Measurements from ENCODE around the gene CMSS1. TPM values are rescaled to one million over a fixed set of nuclear protein-coding genes. Genes with fewer than 3 reads are reported as not detected.

Gene CMSS1
- total and polyA plus RNA-seq, 12 donors: 16.2 to 75.6 (median 33.0) TPM

GRCh38 chr3:100041328-100041749 is 223.7 kb downstream of the CMSS1 start:
- peak overlapping the region; percentile 81 to 95 (median 87) for H3K27ac ChIP-seq
- no peaks in the 10 kb centered on the region for H3K36me3 ChIP-seq (replicated peaks in 1 of 2)
- TF ChIP-seq POLR2A (IDR thresholded peaks at IDR 0.05): peak; percentile 20 to 79
- no peak for TF ChIP-seq CTCF (IDR thresholded peaks at IDR 0.05)
- no peak for DNase-seq
- WGBS, 4 donors: 29 to 49% (median 37%) methylated on average over 1 of the region's 1 CpG
- H3K4me3 ChIP-seq: peak overlapping the region in 1 of 4 donors; percentile 20
- peaks cover 29 to 50% of the 10 kb centered on the region in 2 donors for H3K4me1 ChIP-seq (replicated peaks in 1 of 2)
- no peaks in the 10 kb centered on the region for H3K27me3 ChIP-seq
- H3K9me3 ChIP-seq (replicated peaks in 1 of 3): no peaks in the 10 kb centered on the region
- intact Hi-C loops (cut with DNase I): no loop called here

- 19 to 37% (median 28%) methylated on average over 6 of the region's 6 CpGs for WGBS, 4 donors
- TF ChIP-seq POLR2A (IDR thresholded peaks at IDR 0.05) (peak in 1 of 2 donors; percentile 63), CTCF (IDR thresholded peaks at IDR 0.05) (no peak)
- peak overlapping the region; percentile 81 to 95 (median 87) for H3K27ac ChIP-seq
- intact Hi-C loops (cut with DNase I): no loop called here
- H3K36me3 ChIP-seq (replicated peaks in 1 of 2): no peaks in the 10 kb centered on the region
- H3K27me3 ChIP-seq: no peaks in the 10 kb centered on the region
- H3K9me3 ChIP-seq (replicated peaks in 1 of 3): no peaks in the 10 kb centered on the region
- peak in 6 of 7 donors; percentile 29 to 75 (median 66) for DNase-seq
- H3K4me3 ChIP-seq: peak overlapping the region in 1 of 4 donors; percentile 20
- peaks cover 37 to 60% of the 10 kb centered on the region in 2 donors for H3K4me1 ChIP-seq (replicated peaks in 1 of 2)
Observed at GRCh38 chr3:100042166-100042981, 224.7 kb downstream of the CMSS1 start.

GRCh38 chr3:100043271-100043670 is 225.6 kb downstream of the CMSS1 start:
- Histone ChIP-seq H3K4me3 (no peak overlapping the region), H3K4me1 (replicated peaks in 1 of 2) (peaks cover 37 to 69% of the 10 kb centered on the region in 2 donors), H3K9me3 (replicated peaks in 1 of 3) (no peaks in the 10 kb centered on the region), H3K36me3 (replicated peaks in 1 of 2) (no peaks in the 10 kb centered on the region), H3K27ac (peak overlapping the region; percentile 44 to 95 (median 85)), H3K27me3 (no peaks in the 10 kb centered on the region)
- 76 to 87% (median 82%) methylated on average over 1 of the region's 1 CpG for WGBS, 4 donors
- TF ChIP-seq POLR2A (IDR thresholded peaks at IDR 0.05) (no peak), CTCF (IDR thresholded peaks at IDR 0.05) (no peak)
- no peak for DNase-seq
- intact Hi-C loops (cut with DNase I): no loop called here

- Histone ChIP-seq H3K36me3 (replicated peaks in 1 of 2) (no peaks in the 10 kb centered on the region), H3K27me3 (no peaks in the 10 kb centered on the region), H3K4me1 (replicated peaks in 1 of 2) (peaks cover 37 to 69% of the 10 kb centered on the region in 2 donors), H3K27ac (peak overlapping the region in 3 of 5 donors; percentile 6 to 39 (median 8)), H3K4me3 (no peak overlapping the region), H3K9me3 (replicated peaks in 1 of 3) (no peaks in the 10 kb centered on the region)
- no peak for DNase-seq
- TF ChIP-seq CTCF (IDR thresholded peaks at IDR 0.05) (no peak), POLR2A (IDR thresholded peaks at IDR 0.05) (no peak)
- intact Hi-C loops (cut with DNase I): no loop called here
Observed at GRCh38 chr3:100044369-100044768, 226.7 kb downstream of the CMSS1 start.

Measured in adrenal gland (tissue), 12 donors.